Measurements from ENCODE around the gene MLANA.

DNA sequence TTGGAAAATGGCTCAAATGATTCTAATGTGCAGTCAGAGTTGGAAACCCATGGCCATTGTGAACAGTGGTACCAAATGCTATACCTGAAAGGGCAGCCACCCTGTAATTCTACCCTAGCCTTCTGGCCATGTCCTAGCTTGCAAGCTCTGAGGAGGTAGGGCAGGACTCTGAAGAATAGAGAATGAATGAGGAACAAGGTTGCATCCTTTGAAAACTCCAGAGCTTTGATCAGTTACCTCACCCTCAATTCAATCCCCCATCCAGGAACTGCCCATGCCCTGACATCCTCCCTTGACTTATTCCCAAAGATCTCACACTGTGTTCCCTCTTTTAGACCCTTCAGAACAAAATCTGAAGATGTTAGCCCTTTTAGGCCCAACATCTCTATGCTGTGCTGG, 40.0 kb upstream of the MLANA start:
- TF ChIP-seq, protein P1, sequence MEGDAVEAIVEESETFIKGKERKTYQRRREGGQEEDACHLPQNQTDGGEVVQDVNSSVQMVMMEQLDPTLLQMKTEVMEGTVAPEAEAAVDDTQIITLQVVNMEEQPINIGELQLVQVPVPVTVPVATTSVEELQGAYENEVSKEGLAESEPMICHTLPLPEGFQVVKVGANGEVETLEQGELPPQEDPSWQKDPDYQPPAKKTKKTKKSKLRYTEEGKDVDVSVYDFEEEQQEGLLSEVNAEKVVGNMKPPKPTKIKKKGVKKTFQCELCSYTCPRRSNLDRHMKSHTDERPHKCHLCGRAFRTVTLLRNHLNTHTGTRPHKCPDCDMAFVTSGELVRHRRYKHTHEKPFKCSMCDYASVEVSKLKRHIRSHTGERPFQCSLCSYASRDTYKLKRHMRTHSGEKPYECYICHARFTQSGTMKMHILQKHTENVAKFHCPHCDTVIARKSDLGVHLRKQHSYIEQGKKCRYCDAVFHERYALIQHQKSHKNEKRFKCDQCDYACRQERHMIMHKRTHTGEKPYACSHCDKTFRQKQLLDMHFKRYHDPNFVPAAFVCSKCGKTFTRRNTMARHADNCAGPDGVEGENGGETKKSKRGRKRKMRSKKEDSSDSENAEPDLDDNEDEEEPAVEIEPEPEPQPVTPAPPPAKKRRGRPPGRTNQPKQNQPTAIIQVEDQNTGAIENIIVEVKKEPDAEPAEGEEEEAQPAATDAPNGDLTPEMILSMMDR (IDR thresholded peaks at IDR 0.05): no peak
- no peak for TF ChIP-seq ZFX (IDR thresholded peaks at IDR 0.05; ENCODE audit: borderline replicate concordance)
